A673 (cell line): ENCODE data around the gene AGBL3. TPM values are rescaled to one million over a fixed set of nuclear protein-coding genes. Genes with fewer than 3 reads are reported as not detected.

Experiments
- BruUV-seq: library from RNA; stranded (reverse); fragments of 400-500 nt; replicated peaks from 2 replicates; lab custom pipeline; 2021; lab: Mats Ljungman, UMichigan
- CTCF ChIA-PET: fragments of 300-600 bp; sonication (Branson Sonifier 250); formaldehyde crosslinking; loops from one replicate; lab custom pipeline; 2022; ENCODE audit warnings: antibody characterized with exemption; lab: Charles Lee
- POLR2A ChIA-PET: fragments of 300-600 bp; sonication (Branson Sonifier 250); formaldehyde crosslinking; loops from one replicate; lab custom pipeline; 2022; ENCODE audit warnings: antibody characterized with exemption; ENCODE audit not compliant: low non-redundant PET; lab: Charles Lee
- DNase-seq: peaks from one replicate; pipeline ENCODE4 v3.0.0-alpha.2; 2015; ENCODE audit warnings: low spot score
- H3K27ac ChIP-seq: fragments of 200-600 bp; sonication (generic); 2 replicates; pipeline ENCODE4 v1.5.1; 2016; ENCODE audit warnings: mixed run types, low read depth, mild to moderate bottlenecking, mixed read lengths, antibody characterized with exemption, low read length; ENCODE audit not compliant: poor library complexity, severe bottlenecking
- H3K27me3 ChIP-seq: fragments of 200-600 bp; sonication (generic); replicated peaks from 2 replicates; pipeline ENCODE4 v1.6.1; 2017; ENCODE audit warnings: mixed run types, low read depth, mild to moderate bottlenecking, mixed read lengths, antibody characterized with exemption, low read length; ENCODE audit not compliant: insufficient read depth, poor library complexity
- H3K36me3 ChIP-seq: fragments of 200-600 bp; sonication (generic); 2 replicates; pipeline ENCODE4 v1.6.1; 2016; ENCODE audit warnings: mixed run types, mild to moderate bottlenecking, mixed read lengths, antibody characterized with exemption, low read length; ENCODE audit not compliant: insufficient read depth, poor library complexity, severe bottlenecking
- H3K4me1 ChIP-seq: fragments of 200-600 bp; sonication (generic); 2 replicates; pipeline ENCODE4 v1.6.1; 2017; ENCODE audit warnings: mixed run types, mild to moderate bottlenecking, mixed read lengths, antibody characterized with exemption, low read length; ENCODE audit not compliant: insufficient read depth, poor library complexity, severe bottlenecking
- H3K4me3 ChIP-seq: fragments of 200-600 bp; sonication (generic); 2 replicates; pipeline ENCODE4 v1.5.1; 2016; ENCODE audit warnings: low read depth, mixed run types, mild to moderate bottlenecking, mixed read lengths, low read length; ENCODE audit not compliant: poor library complexity, severe bottlenecking
- H3K9me3 ChIP-seq: fragments of 200-600 bp; sonication (generic); 2 replicates; pipeline ENCODE4 v1.6.1; 2016; ENCODE audit warnings: mixed run types, low read depth, mild to moderate bottlenecking, mixed read lengths, antibody characterized with exemption, low read length; ENCODE audit not compliant: poor library complexity, severe bottlenecking
- CTCF ChIP-seq: fragments of 300-800, 200-600 bp; sonication (generic); conservative IDR thresholded peaks from 2 replicates; pipeline ENCODE4 v1.5.1; 2017; ENCODE audit warnings: low read depth, mild to moderate bottlenecking, antibody characterized with exemption, low read length, moderate library complexity, mixed read lengths
- EZH2 ChIP-seq: fragments of 200-600 bp; sonication (generic); IDR thresholded peaks from 2 replicates; pipeline ENCODE4 v1.6.1; 2017; ENCODE audit warnings: borderline replicate concordance, low read depth, mild to moderate bottlenecking, mixed read lengths, antibody characterized with exemption, low read length; ENCODE audit not compliant: poor library complexity, severe bottlenecking
- intact Hi-C: fragments of 100-400 bp; cut with micrococcal nuclease; formaldehyde crosslinking; loops from one replicate; pipeline ENCODE4 v1.10.0; 2022; ENCODE audit not compliant: unreplicated experiment
- total RNA-seq: library from RNA; stranded (reverse); gene quantifications from 2 replicates; pipeline ENCODE4 v1.2.3, GENCODE V29; 2021

Gene AGBL3
- total RNA-seq, 1 experiment from 2014 or later = 2.9 TPM

- BruUV-seq = no TSS peak
- TF ChIP-seq EZH2 (no peak), CTCF (no peak)
- intact Hi-C loops = no loop called here
- no peak for DNase-seq
- Histone ChIP-seq H3K27me3 (no peaks in the 10 kb centered on the region), H3K4me3 (no peak overlapping the region), H3K4me1 (no peaks in the 10 kb centered on the region), H3K9me3 (no peaks in the 10 kb centered on the region), H3K27ac (no peak overlapping the region), H3K36me3 (no peaks in the 10 kb centered on the region)
- CTCF ChIA-PET = no interaction called here
- POLR2A ChIA-PET = no interaction called here
These were observed 112.1 kb downstream of the AGBL3 start for GRCh38 chr7:135098391-135098790.

GRCh38 chr7:135100856-135101255 lies 114.5 kb downstream of the AGBL3 start:
- BruUV-seq = no TSS peak
- DNase-seq = no peak
- ChIA-PET CTCF (no interaction called here), POLR2A (no interaction called here)
- H3K36me3 ChIP-seq = no peaks in the 10 kb centered on the region
- TF ChIP-seq EZH2 (no peak), CTCF (no peak)
- no peak overlapping the region for H3K27ac ChIP-seq
- H3K4me1 ChIP-seq = no peaks in the 10 kb centered on the region
- no peak overlapping the region for H3K4me3 ChIP-seq
- intact Hi-C loops = no loop called here
- H3K9me3 ChIP-seq = no peaks in the 10 kb centered on the region
- no peaks in the 10 kb centered on the region for H3K27me3 ChIP-seq

- CTCF ChIA-PET = no interaction called here
- no peak for DNase-seq
- no TSS peak for BruUV-seq
- Histone ChIP-seq H3K4me1 (no peaks in the 10 kb centered on the region), H3K9me3 (no peaks in the 10 kb centered on the region), H3K36me3 (no peaks in the 10 kb centered on the region), H3K27ac (no peak overlapping the region), H3K4me3 (no peak overlapping the region), H3K27me3 (no peaks in the 10 kb centered on the region)
- POLR2A ChIA-PET = no interaction called here
- TF ChIP-seq EZH2 (no peak), CTCF (no peak)
- intact Hi-C loops = no loop called here
These were observed 116.1 kb downstream of the AGBL3 start for GRCh38 chr7:135102372-135102771.
